Parathyroid adenoma (tissue), 2 donors: Measurements from ENCODE around the gene SPOCK3.

ENCODE experiments used
- H2AFZ ChIP-seq: fragments of 300-600 bp; sonication (generic); one replicate; pipeline ENCODE4 v1.7.0; 2017; ENCODE audit warnings: antibody characterized with exemption, mild to moderate bottlenecking
- H3K27ac ChIP-seq: fragments of 300-600 bp; sonication (generic); one replicate; pipeline ENCODE4 v1.7.0; 2017
- H3K27me3 ChIP-seq: fragments of 300-600 bp; sonication (generic); one replicate; pipeline ENCODE4 v1.7.0; 2017; ENCODE audit warnings: low read length; ENCODE audit not compliant: control insufficient read depth, insufficient read depth
- H3K36me3 ChIP-seq: fragments of 300-600 bp; sonication (generic); one replicate; pipeline ENCODE4 v1.7.0; 2017; ENCODE audit warnings: low read length; ENCODE audit not compliant: control insufficient read depth, insufficient read depth
- H3K4me1 ChIP-seq: fragments of 300-600 bp; sonication (generic); one replicate; pipeline ENCODE4 v1.7.0; 2017; ENCODE audit warnings: control low read depth
- H3K4me2 ChIP-seq: fragments of 300-600 bp; sonication (generic); one replicate; pipeline ENCODE4 v1.7.0; 2017; ENCODE audit warnings: low read length
- H3K4me3 ChIP-seq: fragments of 300-600 bp; sonication (generic); one replicate; pipeline ENCODE4 v1.7.0; 2017; ENCODE audit warnings: low read depth, low read length
- H3K79me2 ChIP-seq: fragments of 300-600 bp; sonication (generic); one replicate; pipeline ENCODE4 v1.7.0; 2017; ENCODE audit warnings: control low read depth
- H3K9ac ChIP-seq: fragments of 300-600 bp; sonication (generic); one replicate; pipeline ENCODE4 v1.7.0; 2017; ENCODE audit warnings: mild to moderate bottlenecking
- H3K9me3 ChIP-seq: fragments of 300-600 bp; sonication (generic); one replicate; pipeline ENCODE4 v1.7.0; 2017; ENCODE audit warnings: low read length; ENCODE audit not compliant: control insufficient read depth
- CTCF ChIP-seq: fragments of 300-600 bp; sonication (generic); IDR thresholded peaks from one replicate; pipeline ENCODE4 v1.7.0; 2017; ENCODE audit warnings: antibody characterized with exemption, mild to moderate bottlenecking
- donor health status: primary hyperparathyroidism.

The SPOCK3 gene

GRCh38 chr4:166808380-166808779 lies 425.9 kb downstream of the SPOCK3 start:
- Histone ChIP-seq H3K79me2 (no peaks in the 10 kb centered on the region), H3K36me3 (no peaks in the 10 kb centered on the region), H3K27me3 (no peaks in the 10 kb centered on the region), H2AFZ (no peak overlapping the region), H3K4me2 (no peak overlapping the region), H3K4me1 (no peaks in the 10 kb centered on the region), H3K9me3 (no peaks in the 10 kb centered on the region), H3K27ac (no peak overlapping the region), H3K4me3 (no peak overlapping the region), H3K9ac (no peak overlapping the region)
- TF ChIP-seq CTCF = no peak

DNA sequence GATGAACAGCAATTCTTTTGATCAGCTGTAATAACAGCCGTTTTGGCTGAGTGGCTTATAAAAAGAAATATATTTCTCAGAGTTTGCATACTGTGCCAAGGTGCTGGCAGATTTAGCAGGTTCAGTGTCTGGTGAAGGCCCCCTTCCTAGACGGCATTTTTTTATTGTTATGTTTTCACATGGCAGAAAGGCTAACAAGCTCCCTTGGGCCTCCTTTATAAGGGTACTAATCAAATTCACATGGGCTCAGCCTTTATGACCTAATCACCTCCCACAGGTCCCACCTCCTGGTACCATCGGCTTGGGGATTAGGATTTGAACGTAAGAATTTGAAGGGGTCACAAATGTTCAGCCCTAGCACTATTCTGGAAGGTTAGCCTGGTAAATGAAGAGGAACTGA lies 431.9 kb downstream of the SPOCK3 start:
- Histone ChIP-seq H3K79me2 (no peaks in the 10 kb centered on the region), H3K27me3 (no peaks in the 10 kb centered on the region), H2AFZ (no peak overlapping the region), H3K4me3 (no peak overlapping the region), H3K4me1 (no peaks in the 10 kb centered on the region), H3K27ac (no peak overlapping the region), H3K9ac (no peak overlapping the region), H3K9me3 (peaks cover 6% of the 10 kb centered on the region), H3K36me3 (no peaks in the 10 kb centered on the region), H3K4me2 (no peak overlapping the region)
- TF ChIP-seq CTCF = no peak

GRCh38 chr4:166798126-166798525 lies 436.2 kb downstream of the SPOCK3 start:
- Histone ChIP-seq H3K4me3 (no peak overlapping the region), H3K27me3 (no peaks in the 10 kb centered on the region)

DNA sequence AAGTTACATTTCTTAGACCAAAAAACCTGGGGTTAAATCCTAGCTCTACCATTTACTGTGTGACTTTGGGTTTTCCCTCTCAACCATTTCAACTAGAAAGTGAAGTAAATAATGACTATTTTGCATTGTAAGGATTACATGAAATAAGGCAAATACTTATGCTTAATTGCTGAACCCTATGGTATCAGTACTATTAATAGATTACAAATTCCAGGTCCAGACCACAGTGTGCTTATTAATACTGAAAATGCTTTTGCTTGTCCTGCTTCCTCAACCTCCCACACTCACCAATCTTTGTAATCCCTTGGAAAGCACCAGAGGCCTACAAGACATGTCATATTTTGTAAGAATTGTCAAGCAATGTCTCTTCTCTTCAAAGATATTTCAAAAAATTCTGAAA lies 456.5 kb downstream of the SPOCK3 start:
- H3K9me3 ChIP-seq = no peaks in the 10 kb centered on the region
- no peak for TF ChIP-seq CTCF
- no peak overlapping the region for H3K9ac ChIP-seq
- H3K4me2 ChIP-seq = no peak overlapping the region
- H3K4me1 ChIP-seq = no peaks in the 10 kb centered on the region
- no peaks in the 10 kb centered on the region for H3K36me3 ChIP-seq
- no peak overlapping the region for H3K4me3 ChIP-seq
- no peak overlapping the region for H2AFZ ChIP-seq
- no peaks in the 10 kb centered on the region for H3K27me3 ChIP-seq
- no peaks in the 10 kb centered on the region for H3K79me2 ChIP-seq
- no peak overlapping the region for H3K27ac ChIP-seq

More at GRCh38 chr4:166798126-166798525, 436.2 kb downstream of the SPOCK3 start:
- Histone ChIP-seq H3K9ac (no peak overlapping the region), H3K9me3 (peaks cover 6% of the 10 kb centered on the region), H3K79me2 (no peaks in the 10 kb centered on the region), H3K4me1 (no peaks in the 10 kb centered on the region), H3K4me2 (no peak overlapping the region), H3K27ac (no peak overlapping the region), H3K36me3 (no peaks in the 10 kb centered on the region), H2AFZ (no peak overlapping the region)
- no peak for TF ChIP-seq CTCF

GRCh38 chr4:166763018-166763417 lies 471.3 kb downstream of the SPOCK3 start:
- H3K36me3 ChIP-seq = no peaks in the 10 kb centered on the region
- no peak overlapping the region for H3K4me2 ChIP-seq
- H3K4me3 ChIP-seq = no peak overlapping the region
- H3K27ac ChIP-seq = no peak overlapping the region
- no peak overlapping the region for H2AFZ ChIP-seq
- TF ChIP-seq CTCF = no peak
- H3K27me3 ChIP-seq = no peaks in the 10 kb centered on the region
- no peak overlapping the region for H3K9ac ChIP-seq
- H3K9me3 ChIP-seq = no peaks in the 10 kb centered on the region
- no peaks in the 10 kb centered on the region for H3K4me1 ChIP-seq
- H3K79me2 ChIP-seq = no peaks in the 10 kb centered on the region
